Right ventricle myocardium superior (tissue), 1 donor: Measurements from ENCODE around the gene LEP. TPM values are rescaled to one million over a fixed set of nuclear protein-coding genes. Genes with fewer than 3 reads are reported as not detected.
A peak's percentile ranks its signal among the peaks of the same experiment; 100 is the strongest.
"Not testable (repeated sequence)": the region's sequence is repeated elsewhere in the genome, so short reads cannot be mapped to it uniquely, and the experiment has no call there.

Source experiments
- ATAC-seq: fragments of 200-7000 bp; cut with Tn5 transposase; one replicate; pipeline ENCODE4 v1.9.1; 2020; ENCODE audit warnings: mild to moderate bottlenecking; ENCODE audit not compliant: poor library complexity
- DNase-seq: peaks from one replicate; pipeline ENCODE4 v3.0.0-alpha.2; 2020
- intact Hi-C: fragments of 100-400 bp; cut with DNase I; formaldehyde crosslinking; loops from one replicate; pipeline ENCODE4 v1.11.2; 2022
- total RNA-seq: library from RNA; stranded (reverse); fragmentation: NEBNext Ultra II Directional; extraction: Animal tissue kit (Norgen Biotek cat#: 25700); gene quantifications from one replicate; pipeline ENCODE4 v1.2.1, GENCODE V29; 2021
- donor health status: DM: no; HTN: yes; CAD: no; lungs with severe emphysema.

The LEP gene
- total RNA-seq, 1 donor from 2014 or later: 0.86 TPM

- ATAC-seq (no peak), DNase-seq (no peak)
- intact Hi-C loops: no loop called here
Measured at GRCh38 chr7:128265156-128265905, 24.3 kb downstream of the LEP start.

GRCh38 chr7:128265906-128266300 is 24.8 kb downstream of the LEP start:
- ATAC-seq (no peak), DNase-seq (no peak)
- intact Hi-C loops: no loop called here

DNA sequence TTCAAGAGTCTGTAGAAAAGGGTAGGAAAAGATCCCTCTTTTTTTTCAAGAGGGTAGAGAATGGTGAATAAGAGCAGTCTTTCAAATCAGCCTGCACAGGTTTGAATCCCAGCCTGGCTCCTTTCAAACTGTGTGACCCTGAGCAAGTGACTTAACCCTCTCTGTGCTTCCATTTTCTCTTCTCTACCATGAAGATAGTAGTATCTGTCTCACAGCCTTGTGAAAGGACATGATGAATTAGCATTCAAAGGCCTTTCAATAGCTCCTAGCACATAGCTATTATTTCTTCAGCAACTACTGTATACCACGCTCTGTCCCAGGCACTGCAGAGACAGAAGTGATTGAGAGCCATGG is 25.4 kb downstream of the LEP start:
- ATAC-seq (no peak), DNase-seq (no peak)
- intact Hi-C loops: no loop called here

DNA sequence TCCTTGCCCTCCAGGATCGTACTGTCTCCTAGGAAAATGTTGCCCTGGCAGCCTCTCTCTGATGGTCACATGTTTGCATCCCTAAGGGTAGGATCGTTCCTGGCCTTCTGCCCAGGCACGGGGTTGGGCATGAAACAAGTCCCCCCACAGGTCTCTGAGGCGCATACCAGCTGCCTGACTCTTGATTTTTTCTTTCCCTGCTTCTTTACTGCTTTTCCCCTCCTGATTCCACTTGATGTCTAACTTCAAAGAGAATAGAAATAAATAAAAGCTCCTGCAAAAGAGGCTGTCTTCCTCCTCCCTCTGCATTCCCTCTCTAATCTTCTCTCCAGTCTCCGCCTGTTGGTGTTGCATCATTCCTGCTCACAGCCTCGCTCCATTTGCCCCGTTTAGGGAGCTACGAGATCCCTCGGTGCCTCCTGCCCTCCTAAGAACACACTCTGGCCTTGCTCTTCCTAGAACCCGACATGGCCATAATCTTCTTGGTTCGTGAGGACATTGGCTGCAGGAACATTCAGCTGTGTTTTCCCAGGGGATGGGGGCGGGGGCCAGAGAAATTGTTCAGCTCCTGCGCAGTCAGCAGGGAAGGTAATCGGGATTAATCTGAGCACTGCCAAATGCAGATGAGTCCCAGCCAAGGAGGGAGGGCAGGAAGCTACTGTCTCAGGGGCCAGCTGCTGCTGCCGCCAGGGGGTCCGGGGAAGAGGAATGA is 26.0 kb downstream of the LEP start:
- intact Hi-C loops: no loop called here
- DNase-seq: peak; percentile 72
- ATAC-seq: peak; percentile 78

DNA sequence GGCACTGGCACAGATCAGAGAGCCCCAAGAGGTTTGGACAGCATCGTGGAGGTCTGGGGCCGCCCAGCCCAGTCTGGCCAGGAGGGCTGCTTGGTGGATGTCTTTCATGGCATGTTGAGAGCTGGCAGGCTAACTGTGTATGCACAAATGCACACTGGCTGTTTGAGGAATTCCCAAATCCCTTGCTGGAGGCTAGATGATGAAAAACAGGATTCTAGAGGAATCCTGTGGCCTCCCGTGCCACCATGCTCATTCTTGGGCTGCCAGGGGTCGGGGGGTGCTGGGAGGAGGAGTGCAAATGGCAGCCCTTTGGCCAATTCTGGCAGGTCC is 26.5 kb downstream of the LEP start:
- intact Hi-C loops: no loop called here

GRCh38 chr7:128268233-128268632 is 27.2 kb downstream of the LEP start:
- DNase-seq (no peak), ATAC-seq (no peak)
- intact Hi-C loops: no loop called here

More for the DNA sequence above, 26.5 kb downstream of the LEP start:
- ATAC-seq (no peak), DNase-seq (no peak)

GRCh38 chr7:128270826-128271272 is 29.8 kb downstream of the LEP start:
- intact Hi-C loops: no loop called here
- peak; percentile 26 for ATAC-seq
- DNase-seq: peak; percentile 47

DNA sequence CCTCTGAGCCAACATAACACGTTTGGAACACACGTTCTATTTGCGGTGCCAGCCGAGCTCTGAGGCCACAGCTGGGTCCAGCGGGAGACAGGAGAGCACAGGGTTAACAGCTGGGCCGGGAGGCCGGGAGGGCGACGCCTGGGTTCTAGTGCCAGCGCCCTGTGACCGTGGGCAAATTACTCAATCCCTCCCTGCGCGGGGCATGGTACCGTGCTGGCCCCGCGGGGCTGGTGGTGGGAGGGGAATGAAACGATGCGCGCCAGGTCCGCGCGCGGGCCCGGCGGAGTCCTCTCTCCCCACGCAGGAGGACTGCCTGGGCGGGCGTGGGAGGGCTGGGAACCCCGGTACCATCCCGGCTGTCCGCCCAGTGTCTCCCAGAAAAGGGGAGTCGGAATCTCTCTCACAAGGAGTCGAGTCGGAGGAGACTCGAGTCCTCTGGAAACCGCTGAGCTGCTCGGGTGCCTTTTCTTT is 30.4 kb downstream of the LEP start:
- peak; percentile 48 for DNase-seq
- intact Hi-C loops: no loop called here
- ATAC-seq: peak; percentile 15

DNA sequence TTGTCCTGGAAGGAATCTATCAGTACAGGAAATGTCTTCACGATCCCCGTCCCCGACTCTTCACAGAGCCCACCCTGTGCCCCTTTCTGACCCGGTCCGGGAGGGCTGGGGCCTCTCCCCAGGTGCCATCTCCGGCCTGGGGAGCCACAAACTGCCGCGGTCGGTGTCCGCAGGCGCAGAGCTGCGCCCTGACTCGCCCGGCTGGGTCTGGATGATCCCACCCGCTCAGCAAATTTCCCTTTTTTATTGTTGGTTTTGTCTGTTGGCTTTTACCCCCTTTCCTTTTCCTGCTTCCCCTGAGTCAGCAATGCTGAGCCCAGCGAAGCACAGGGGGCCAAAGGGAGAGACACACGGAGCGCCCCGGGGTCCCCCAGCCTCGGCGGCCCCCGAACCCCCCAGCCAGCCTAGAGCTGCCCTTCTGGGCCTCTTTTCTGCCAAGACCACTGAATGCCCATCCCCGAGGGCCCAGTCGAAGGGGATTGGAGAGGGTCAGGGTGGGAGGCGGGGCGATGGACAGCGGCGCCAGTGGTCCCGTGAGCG is 30.9 kb downstream of the LEP start:
- ATAC-seq (no peak), DNase-seq (no peak)
- intact Hi-C loops: no loop called here

DNA sequence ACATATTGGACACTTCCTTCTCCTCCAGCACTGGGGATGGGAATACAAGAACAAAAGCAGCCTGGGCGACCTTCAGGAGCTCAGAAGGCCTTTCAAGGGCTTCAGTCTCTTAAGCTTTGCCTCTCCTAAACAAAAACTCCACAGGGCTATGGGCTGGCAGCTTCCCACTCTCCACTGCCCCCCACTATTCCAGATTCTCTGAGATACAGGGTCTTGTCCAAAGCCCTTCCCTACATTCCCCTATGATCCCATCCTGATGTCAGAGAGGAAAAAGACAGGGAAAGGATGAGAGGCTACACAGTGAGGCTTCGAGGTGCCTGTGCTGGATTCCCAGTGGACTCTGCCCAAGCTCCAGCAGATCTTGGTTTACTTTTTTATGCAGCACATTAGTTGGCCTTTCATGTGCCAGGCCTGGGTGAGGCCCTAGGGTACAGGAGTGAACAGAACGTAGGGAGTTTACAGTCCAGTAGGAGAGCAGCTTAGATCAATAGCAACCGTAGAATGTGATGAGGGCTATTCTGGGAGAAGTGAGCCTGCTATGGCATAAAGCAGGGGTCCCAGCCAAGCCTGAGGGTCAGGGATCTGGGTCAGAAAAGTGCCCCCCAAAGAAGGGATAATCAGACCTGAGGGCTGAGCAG is 33.3 kb downstream of the LEP start:
- DNase-seq: no peak
- intact Hi-C loops: no loop called here
- ATAC-seq: no peak

- intact Hi-C loops: no loop called here
- ATAC-seq (no peak), DNase-seq (no peak)
Measured at GRCh38 chr7:128274884-128275603, 34.0 kb downstream of the LEP start.

DNA sequence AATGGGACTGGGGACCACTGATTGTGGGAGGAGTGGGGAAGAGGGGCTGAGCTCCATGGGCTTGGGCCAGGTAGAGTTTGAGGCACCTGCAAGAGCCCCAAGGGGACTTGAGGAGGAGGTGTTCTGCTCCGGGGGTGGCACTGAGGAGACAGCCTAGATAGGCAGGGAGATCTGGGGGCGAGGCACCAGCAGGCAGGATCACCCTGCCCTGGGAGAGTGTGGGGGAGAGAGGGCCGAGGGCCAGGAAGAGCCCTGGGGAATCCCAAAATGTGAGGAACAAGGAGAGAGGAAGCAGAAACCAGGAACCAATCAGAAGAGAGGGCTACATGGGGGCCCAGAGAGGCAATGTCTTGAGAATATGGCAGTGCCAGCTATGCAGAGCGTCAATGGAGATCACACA is 34.6 kb downstream of the LEP start:
- DNase-seq: no peak
- no peak for ATAC-seq
- intact Hi-C loops: no loop called here

DNA sequence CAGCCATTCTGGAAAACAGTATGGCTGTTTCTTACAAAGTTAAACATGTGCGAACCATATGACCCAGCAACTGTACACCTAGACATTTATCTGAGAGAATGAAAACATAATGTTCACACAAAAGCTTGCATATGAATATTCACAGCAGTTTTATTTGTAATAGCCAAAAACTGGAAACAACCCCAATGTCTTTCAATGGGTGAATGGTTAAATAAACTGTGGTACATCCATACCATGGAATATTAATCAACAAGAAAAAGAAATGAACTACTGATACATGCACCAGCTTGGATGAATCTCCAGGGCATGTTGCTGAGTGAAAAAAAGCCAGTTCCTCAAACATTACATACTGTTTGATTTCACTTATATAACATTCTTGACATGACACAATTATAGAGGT is 37.3 kb downstream of the LEP start:
- no peak for ATAC-seq
- DNase-seq: no peak
- intact Hi-C loops: no loop called here

DNA sequence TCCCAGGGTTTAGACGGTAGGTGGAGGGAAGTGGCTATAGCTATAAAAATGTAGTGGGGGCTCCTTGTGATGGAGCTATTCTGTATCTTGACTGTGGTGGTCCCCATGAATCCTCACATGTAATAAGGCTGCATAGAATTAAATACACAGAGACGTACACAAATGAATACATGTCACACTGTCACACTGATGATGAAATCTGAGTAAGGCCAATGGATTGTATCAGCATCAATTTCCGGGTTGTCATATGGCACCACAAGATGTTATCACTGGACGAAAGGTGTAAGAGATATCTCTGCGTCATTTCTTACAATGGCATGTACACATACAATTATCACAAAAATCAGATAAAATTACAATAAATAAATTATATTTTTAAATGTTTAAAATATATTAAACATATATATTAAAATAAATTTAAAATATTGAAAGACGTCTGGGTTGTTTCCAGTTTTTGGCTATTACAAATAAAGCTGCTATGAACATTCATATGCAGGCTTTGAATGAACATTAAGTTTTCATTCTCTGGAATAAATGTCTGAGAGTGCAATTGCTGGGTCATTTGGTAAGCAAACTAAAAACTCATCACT is 38.1 kb downstream of the LEP start:
- intact Hi-C loops: no loop called here
- ATAC-seq (no peak), DNase-seq (no peak)

DNA sequence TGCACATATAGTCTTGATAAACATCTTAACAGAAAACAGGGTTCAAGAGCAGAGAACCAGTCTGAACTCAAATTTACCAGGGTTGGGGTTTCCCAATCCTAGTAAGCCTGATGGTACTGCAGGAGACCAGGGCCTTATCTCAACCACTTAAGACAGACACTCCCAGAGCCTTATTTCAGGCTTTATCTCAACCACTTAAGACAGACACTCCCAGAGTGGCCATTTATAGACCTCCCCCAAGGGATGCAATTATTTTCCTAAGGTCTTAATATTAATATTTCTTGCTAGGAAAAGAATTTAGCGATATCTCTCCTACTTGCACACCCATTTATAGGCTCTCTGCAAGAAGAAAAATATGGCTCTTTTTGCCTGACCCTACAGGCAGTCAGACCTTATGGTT is 39.4 kb downstream of the LEP start:
- DNase-seq, ATAC-seq, intact Hi-C loops: not testable (repeated sequence)

GRCh38 chr7:128281605-128282380 is 40.7 kb downstream of the LEP start:
- ATAC-seq (no peak), DNase-seq (no peak)
- intact Hi-C loops: no loop called here

DNA sequence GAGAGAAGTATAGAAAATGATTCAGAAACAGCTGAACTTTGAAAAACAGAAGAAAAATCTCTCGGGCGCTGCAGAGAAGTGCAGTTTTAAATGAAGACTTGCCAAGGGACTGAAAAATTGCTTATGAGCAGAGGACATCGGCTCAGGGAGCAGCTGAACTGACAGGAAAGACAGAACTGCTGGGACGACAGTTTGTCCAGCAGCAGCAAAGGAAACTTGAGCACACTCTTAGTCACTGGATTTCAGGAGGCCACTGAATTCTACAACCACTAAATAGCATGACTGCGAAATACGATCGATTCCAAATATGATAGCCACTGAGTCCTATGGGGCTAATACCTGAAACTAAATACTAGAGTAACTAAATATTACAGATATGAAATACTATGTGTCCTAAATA is 43.0 kb downstream of the LEP start:
- ATAC-seq: no peak
- intact Hi-C loops: no loop called here
- DNase-seq: no peak

DNA sequence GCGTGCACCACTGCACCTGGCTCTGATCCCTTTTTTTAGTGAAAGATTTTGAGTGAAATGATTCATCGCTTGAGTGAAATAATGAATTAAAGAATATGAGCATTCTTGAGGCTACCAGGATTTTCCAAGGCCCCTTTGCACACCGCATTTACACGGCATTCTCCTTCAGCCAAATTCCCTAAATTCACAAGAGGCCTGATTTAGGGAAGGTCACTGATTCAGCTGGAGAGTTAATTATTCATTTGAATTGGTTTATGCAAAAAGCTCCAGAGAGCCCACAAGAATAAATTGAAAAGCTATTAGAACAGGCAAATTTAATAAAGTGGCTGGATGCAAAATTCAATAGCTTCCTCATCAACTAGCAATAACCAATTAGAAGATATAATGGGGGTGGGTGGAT is 46.5 kb downstream of the LEP start:
- no peak for DNase-seq
- intact Hi-C loops: no loop called here
- ATAC-seq: no peak
